ENCODE results near the gene KDM1B. TPM values are rescaled to one million over a fixed set of nuclear protein-coding genes. Genes with fewer than 3 reads are reported as not detected.

KDM1B gene
- total and polyA plus RNA-seq, 2 donors (not counting 3 experiments of a cell fraction or from before 2014, with no cell fraction given): 3.0 to 10.8 TPM

DNA sequence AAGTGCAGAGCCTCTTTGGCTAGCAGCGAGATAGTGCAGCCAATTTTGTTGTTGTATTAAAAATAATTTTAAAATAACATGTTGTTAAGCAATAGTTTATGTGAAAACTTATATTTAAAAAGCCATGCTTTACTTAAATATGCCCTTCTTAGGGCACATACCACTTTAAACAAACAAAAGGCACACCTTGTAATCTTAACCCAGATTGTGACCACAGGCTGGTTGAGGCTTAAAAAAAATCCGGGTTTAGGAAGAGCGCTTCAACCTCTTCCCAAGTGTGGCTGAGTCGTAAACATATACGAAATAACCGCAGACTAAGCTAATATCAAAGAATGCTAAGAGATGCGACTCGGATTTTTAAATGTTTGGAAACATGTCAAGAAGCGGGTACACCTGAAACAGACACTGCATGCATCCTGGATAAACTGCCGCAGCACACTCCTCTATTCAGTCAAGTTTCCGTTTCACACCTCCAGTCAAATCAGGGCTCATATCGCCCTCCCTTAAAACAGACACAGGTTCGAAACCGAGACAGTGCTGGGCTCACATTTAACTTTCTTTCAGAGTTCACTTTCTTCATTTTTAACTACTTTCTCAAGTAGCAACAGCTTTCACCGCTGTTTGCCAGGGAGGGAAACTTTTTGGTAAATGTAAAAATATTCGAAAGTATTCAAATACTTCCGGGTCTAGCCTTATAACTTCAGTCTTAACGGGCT is 107.6 kb downstream of the KDM1B start:
- FAIRE-seq: peak; percentile 72
- peak overlapping the region; percentile 63 to 94 (median 90) for H3K4me3 ChIP-seq (replicated peaks in 1 of 3; ENCODE audit: insufficient read depth in 1 of 3, low read depth in 1 of 3, low read length in 3 of 3)
- H3K9me1 ChIP-seq (replicated peaks; ENCODE audit: control insufficient read depth, extremely low read depth, insufficient read depth, low read length): no peaks in the 10 kb centered on the region
- intact Hi-C loops (cut with micrococcal nuclease) (loop anchor here (2.0 to 5.0 kb wide), 3 partner anchors 124 to 276 kb away; partner anchors contain the start of genes KIF13A and RNF144B), dilution Hi-C loops (cut with MboI; ENCODE audit: extremely low pct_ligation_motif_present, low sequenced_read_pairs) (no loop called here)
- peaks cover 32% of the 10 kb centered on the region for H3K4me1 ChIP-seq (ENCODE audit: control insufficient read depth, extremely low read depth, insufficient read depth, low read length)
- ChIA-PET POLR2A (no interaction called here), CTCF (no interaction called here)
- H3K27ac ChIP-seq (ENCODE audit: insufficient read depth, low read depth, low read length): peak overlapping the region; percentile 93
- peaks cover 4% of the 10 kb centered on the region for H4K20me1 ChIP-seq (replicated peaks; ENCODE audit: control insufficient read depth, extremely low read depth, insufficient read depth, low read length)
- H3K27me3 ChIP-seq (ENCODE audit: control insufficient read depth in 2 of 2, insufficient read depth in 2 of 2, low read length in 2 of 2): peaks cover 1 to 2% of the 10 kb centered on the region in 2 experiments
- TF ChIP-seq FOS (IDR thresholded peaks at IDR 0.05; ENCODE audit: borderline replicate concordance, insufficient read depth, low read length) (no peak), POLR2AphosphoS5 (IDR thresholded peaks at IDR 0.05; ENCODE audit: insufficient read depth, low read depth, low read length) (no peak), GATA2 (IDR thresholded peaks at IDR 0.05; ENCODE audit: insufficient read depth, insufficient read length, low read depth, low read length) (no peak), POLR2A (IDR thresholded peaks at IDR 0.05; ENCODE audit: low read depth, low read length) (no peak), EZH2 (IDR thresholded peaks at IDR 0.05; ENCODE audit: borderline replicate concordance, low read depth, low read length, severe bottlenecking) (no peak)
- TF ChIP-seq, protein P1, sequence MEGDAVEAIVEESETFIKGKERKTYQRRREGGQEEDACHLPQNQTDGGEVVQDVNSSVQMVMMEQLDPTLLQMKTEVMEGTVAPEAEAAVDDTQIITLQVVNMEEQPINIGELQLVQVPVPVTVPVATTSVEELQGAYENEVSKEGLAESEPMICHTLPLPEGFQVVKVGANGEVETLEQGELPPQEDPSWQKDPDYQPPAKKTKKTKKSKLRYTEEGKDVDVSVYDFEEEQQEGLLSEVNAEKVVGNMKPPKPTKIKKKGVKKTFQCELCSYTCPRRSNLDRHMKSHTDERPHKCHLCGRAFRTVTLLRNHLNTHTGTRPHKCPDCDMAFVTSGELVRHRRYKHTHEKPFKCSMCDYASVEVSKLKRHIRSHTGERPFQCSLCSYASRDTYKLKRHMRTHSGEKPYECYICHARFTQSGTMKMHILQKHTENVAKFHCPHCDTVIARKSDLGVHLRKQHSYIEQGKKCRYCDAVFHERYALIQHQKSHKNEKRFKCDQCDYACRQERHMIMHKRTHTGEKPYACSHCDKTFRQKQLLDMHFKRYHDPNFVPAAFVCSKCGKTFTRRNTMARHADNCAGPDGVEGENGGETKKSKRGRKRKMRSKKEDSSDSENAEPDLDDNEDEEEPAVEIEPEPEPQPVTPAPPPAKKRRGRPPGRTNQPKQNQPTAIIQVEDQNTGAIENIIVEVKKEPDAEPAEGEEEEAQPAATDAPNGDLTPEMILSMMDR (IDR thresholded peaks at IDR 0.05; ENCODE audit: extremely low read depth in 1 of 2, insufficient read depth in 1 of 2, low read depth in 1 of 2, low read length in 2 of 2): no peak
- TF ChIP-seq, protein P2, sequence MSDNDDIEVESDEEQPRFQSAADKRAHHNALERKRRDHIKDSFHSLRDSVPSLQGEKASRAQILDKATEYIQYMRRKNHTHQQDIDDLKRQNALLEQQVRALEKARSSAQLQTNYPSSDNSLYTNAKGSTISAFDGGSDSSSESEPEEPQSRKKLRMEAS (IDR thresholded peaks at IDR 0.05; ENCODE audit: insufficient read depth, insufficient read length): no peak
- H3K9ac ChIP-seq (replicated peaks; ENCODE audit: extremely low read depth, insufficient read depth, low read length): peak overlapping the region; percentile 90
- DNase-seq (ENCODE audit: low read depth, low spot score): peak; percentile 57
- peaks cover 0 to 3% of the 10 kb centered on the region in 2 experiments for H3K36me3 ChIP-seq (ENCODE audit: control insufficient read depth in 2 of 2, extremely low read depth in 1 of 2, insufficient read depth in 2 of 2, low read length in 2 of 2)
- peaks cover 61% of the 10 kb centered on the region for H3K79me2 ChIP-seq (ENCODE audit: control insufficient read depth, insufficient read depth, low read length)
- peak overlapping the region; percentile 74 for H3K4me2 ChIP-seq (ENCODE audit: insufficient read depth, low read length)
- no TSS peak for BruUV-seq (replicated peaks)
- no peaks in the 10 kb centered on the region for H3K9me3 ChIP-seq (replicated peaks; ENCODE audit: control insufficient read depth, insufficient read depth, low read length)
- H2AFZ ChIP-seq (ENCODE audit: low read depth, low read length): no peak overlapping the region
